CD8-positive, alpha-beta memory T cell (primary cell): ENCODE data around the gene ANGPTL4. TPM values are rescaled to one million over a fixed set of nuclear protein-coding genes. Genes with fewer than 3 reads are reported as not detected.

Source experiments
- CTCF ChIA-PET: fragments of 350-600 bp; sonication (Branson Sonifier 250); formaldehyde crosslinking; loops from one replicate; lab custom pipeline; 2021; ENCODE audit warnings: antibody characterized with exemption; lab: Charles Lee
- POLR2A ChIA-PET: fragments of 350-600 bp; sonication (Branson Sonifier 250); formaldehyde crosslinking; loops from one replicate; lab custom pipeline; 2021; ENCODE audit warnings: antibody characterized with exemption; lab: Charles Lee
- DNase-seq, 5 donors: peaks; one replicate each; pipeline versions ENCODE4 v3.0.0 to v3.0.0-alpha.2; 2020 to 2022; ENCODE audit warnings: mixed read lengths in 1 of 5
- H3K27ac ChIP-seq: one replicate; pipeline ENCODE4 v1.7.0; 2013; ENCODE audit warnings: low read depth, mild to moderate bottlenecking, low read length, moderate library complexity
- H3K27me3 ChIP-seq: 2 replicates; pipeline ENCODE4 v1.7.0; 2013; ENCODE audit warnings: low read length, mild to moderate bottlenecking; ENCODE audit not compliant: insufficient read depth, poor library complexity, severe bottlenecking
- H3K36me3 ChIP-seq: 2 replicates; pipeline ENCODE4 v1.7.0; 2013; ENCODE audit warnings: mild to moderate bottlenecking, low read length, moderate library complexity; ENCODE audit not compliant: insufficient read depth
- H3K4me1 ChIP-seq: 2 replicates; pipeline ENCODE4 v1.7.0; 2013; ENCODE audit warnings: mild to moderate bottlenecking, low read length, moderate library complexity; ENCODE audit not compliant: insufficient read depth
- H3K4me3 ChIP-seq: 2 replicates; pipeline ENCODE4 v1.7.0; 2013; ENCODE audit warnings: mild to moderate bottlenecking, low read length
- H3K9me3 ChIP-seq: 2 replicates; pipeline ENCODE4 v1.7.0; 2013; ENCODE audit warnings: mild to moderate bottlenecking, low read length
- H3K27ac Mint-ChIP-seq, 8 donors: one replicate each; pipeline ENCODE4 v1.8.0; 2020 to 2021; ENCODE audit warnings: mixed read lengths in 8 of 8, mild to moderate bottlenecking in 6 of 8, inconsistent platforms in 3 of 8, moderate library complexity in 3 of 8
- H3K27me3 Mint-ChIP-seq, 2 donors: one replicate each; pipeline ENCODE4 v1.8.0; 2020 to 2021; ENCODE audit warnings: mixed read lengths in 2 of 2, mild to moderate bottlenecking in 1 of 2, moderate library complexity in 1 of 2
- H3K36me3 Mint-ChIP-seq, 3 donors: one replicate each; pipeline ENCODE4 v1.8.0; 2020 to 2021; ENCODE audit warnings: mixed read lengths in 3 of 3, inconsistent platforms in 1 of 3, mild to moderate bottlenecking in 1 of 3
- H3K4me1 Mint-ChIP-seq, 3 donors: one replicate each; pipeline ENCODE4 v1.8.0; 2020 to 2021; ENCODE audit warnings: mixed read lengths in 3 of 3, inconsistent platforms in 1 of 3, mild to moderate bottlenecking in 1 of 3
- H3K4me3 Mint-ChIP-seq, 7 donors: one replicate each; pipeline ENCODE4 v1.8.0; 2020 to 2021; ENCODE audit warnings: mixed read lengths in 7 of 7, mild to moderate bottlenecking in 6 of 7, moderate library complexity in 4 of 7, inconsistent platforms in 2 of 7
- H3K9me3 Mint-ChIP-seq, 5 donors: one replicate each; pipeline ENCODE4 v1.8.0; 2020 to 2022; ENCODE audit warnings: mixed read lengths in 5 of 5, mild to moderate bottlenecking in 3 of 5, moderate library complexity in 2 of 5, inconsistent platforms in 1 of 5
- polyA plus RNA-seq: library from polyadenylated mRNA; unstranded; fragments of 300-500 nt; fragmentation: Illumina TruSeq; gene quantifications from one replicate; pipeline ENCODE4 v1.2.3, GENCODE V29; 2021
- total RNA-seq, 2 experiments: library from RNA; stranded (reverse); gene quantifications; one replicate each; pipeline ENCODE4 v1.2.3, GENCODE V29; 2021

The ANGPTL4 gene
- total and polyA plus RNA-seq, 3 experiments from 2014 or later = 0.28 TPM; not detected in 2

DNA sequence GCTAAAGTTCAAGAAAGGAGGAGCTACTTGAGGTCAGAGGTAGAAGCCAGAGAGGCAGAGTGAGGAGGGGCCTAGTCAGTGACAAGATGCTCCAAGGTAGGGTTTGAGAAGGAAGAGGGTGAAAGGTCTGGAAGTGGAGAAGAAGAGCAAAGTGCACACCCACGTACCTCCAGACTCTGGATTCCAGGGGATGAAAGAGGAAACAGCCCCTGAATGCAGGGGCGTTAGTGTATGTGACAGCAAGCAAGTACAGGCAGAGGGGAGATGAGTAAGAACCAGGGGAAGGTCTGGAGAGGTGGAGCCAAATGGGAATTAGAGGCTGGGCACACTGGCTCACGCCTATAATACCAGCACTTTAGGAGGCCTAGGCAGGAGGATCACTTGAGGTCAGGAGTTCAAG is 34.0 kb upstream of the ANGPTL4 start:
- Histone ChIP-seq H3K4me3 (no peak overlapping the region), H3K27ac (no peak overlapping the region), H3K4me1 (peaks cover 7% of the 10 kb centered on the region), H3K36me3 (no peaks in the 10 kb centered on the region), H3K9me3 (no peaks in the 10 kb centered on the region), H3K27me3 (peaks cover 6% of the 10 kb centered on the region)
- Mint-ChIP-seq H3K27me3 (no peaks in the 10 kb centered on the region), H3K27ac (peak overlapping the region in 1 of 8 donors; percentile 76), H3K9me3 (no peaks in the 10 kb centered on the region), H3K4me1 (peaks cover 0 to 4% (median 0%) of the 10 kb centered on the region in 3 donors), H3K4me3 (no peak overlapping the region), H3K36me3 (peaks cover 0 to 2% (median 0%) of the 10 kb centered on the region in 3 donors)
- POLR2A ChIA-PET = no interaction called here
- CTCF ChIA-PET = interaction anchor here (0.8 kb wide), 1 partner anchor 24 kb away, joined by 3 read pairs; no protein-coding TSS in a partner anchor
- DNase-seq = no peak

DNA sequence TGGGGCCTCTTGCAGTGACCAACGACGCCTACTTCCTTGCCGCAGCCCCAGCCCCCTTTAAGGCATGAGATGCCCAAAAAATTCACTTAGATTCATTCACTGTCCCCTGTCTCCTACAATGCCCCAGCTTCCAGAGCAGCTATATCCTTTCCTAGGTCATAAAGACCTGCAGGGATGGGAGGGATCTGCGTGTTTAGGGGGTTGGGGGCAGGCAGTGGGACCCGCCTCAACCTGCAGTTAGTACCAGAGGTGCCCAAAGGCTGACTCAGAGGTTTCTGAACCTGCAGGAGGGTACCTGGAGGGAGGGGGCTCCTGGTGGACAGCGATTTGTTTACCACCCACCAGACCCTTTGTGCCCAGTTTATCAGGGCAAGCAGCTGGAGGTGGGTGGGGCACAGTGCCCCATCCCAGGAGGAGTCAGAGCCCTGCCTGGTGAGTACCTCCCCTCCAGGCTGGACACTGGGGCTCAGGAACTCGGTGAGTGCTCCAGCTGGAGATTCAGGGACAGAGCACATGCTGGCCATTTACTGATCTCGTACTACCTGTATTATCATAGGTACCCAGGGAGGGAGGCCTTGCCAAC is 32.6 kb upstream of the ANGPTL4 start:
- DNase-seq = no peak
- H3K9me3 Mint-ChIP-seq = no peaks in the 10 kb centered on the region
- peaks cover 5 to 7% of the 10 kb centered on the region in 2 donors for H3K27me3 Mint-ChIP-seq
- H3K36me3 Mint-ChIP-seq = no peaks in the 10 kb centered on the region
- H3K27me3 ChIP-seq = peaks cover 6% of the 10 kb centered on the region
- peaks cover 7% of the 10 kb centered on the region for H3K4me1 ChIP-seq
- ChIA-PET POLR2A (no interaction called here), CTCF (no interaction called here)
- H3K9me3 ChIP-seq = no peaks in the 10 kb centered on the region
- H3K27ac ChIP-seq = no peak overlapping the region
- H3K4me3 ChIP-seq = no peak overlapping the region
- no peak overlapping the region for H3K27ac Mint-ChIP-seq
- no peaks in the 10 kb centered on the region for H3K36me3 ChIP-seq
- H3K4me1 Mint-ChIP-seq = peaks cover 3 to 9% (median 6%) of the 10 kb centered on the region in 3 donors
- H3K4me3 Mint-ChIP-seq = peak overlapping the region in 1 of 7 donors; percentile 13

DNA sequence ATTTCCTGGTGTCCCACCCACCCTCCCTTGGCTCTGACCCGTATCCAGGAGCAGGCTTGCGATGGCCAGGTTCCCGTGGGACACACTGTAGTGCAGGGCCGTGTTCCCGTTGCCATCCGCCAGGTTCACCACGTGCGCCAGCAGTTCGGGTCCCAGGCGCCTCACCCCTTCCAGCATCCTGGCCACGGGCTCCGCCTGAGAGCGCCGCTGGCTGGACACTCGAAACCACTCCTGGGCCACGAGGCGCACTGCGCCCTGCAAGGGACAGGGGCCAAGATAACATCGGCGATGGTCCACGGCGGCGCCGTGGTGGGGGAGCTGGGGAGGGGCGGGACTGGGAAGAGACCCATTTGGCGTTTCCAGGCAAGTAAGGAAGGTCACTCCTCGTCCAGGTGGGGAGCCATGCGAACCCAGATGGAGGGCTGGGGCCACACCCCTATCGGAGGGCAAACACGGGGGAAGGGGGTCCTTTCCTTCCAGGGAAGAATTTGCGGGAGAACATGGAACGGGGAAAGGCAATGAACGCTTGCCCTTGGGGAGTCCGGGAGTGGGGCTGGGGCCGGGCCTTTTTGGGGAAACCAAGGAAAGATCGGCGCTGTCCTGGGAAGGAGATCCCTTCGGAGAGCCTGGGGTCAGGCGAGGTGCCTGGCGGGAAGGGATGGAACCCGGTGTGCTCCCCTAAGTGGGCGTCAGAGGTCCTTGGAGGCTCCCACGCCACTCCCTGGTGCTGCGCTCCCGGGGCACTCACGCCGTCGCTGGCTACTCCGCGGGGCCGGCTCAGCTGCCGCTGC is 30.8 kb upstream of the ANGPTL4 start:
- H3K4me1 Mint-ChIP-seq = peaks cover 3 to 9% (median 6%) of the 10 kb centered on the region in 3 donors
- Histone ChIP-seq H3K27me3 (peaks cover 6% of the 10 kb centered on the region), H3K4me3 (no peak overlapping the region), H3K27ac (no peak overlapping the region), H3K9me3 (no peaks in the 10 kb centered on the region), H3K4me1 (peaks cover 7% of the 10 kb centered on the region), H3K36me3 (no peaks in the 10 kb centered on the region)
- CTCF ChIA-PET = no interaction called here
- H3K4me3 Mint-ChIP-seq = peak overlapping the region in 2 of 7 donors; percentile 11 to 41
- POLR2A ChIA-PET = no interaction called here
- no peak overlapping the region for H3K27ac Mint-ChIP-seq
- H3K27me3 Mint-ChIP-seq = peaks cover 10 to 15% of the 10 kb centered on the region in 2 donors
- DNase-seq = no peak
- H3K36me3 Mint-ChIP-seq = no peaks in the 10 kb centered on the region
- H3K9me3 Mint-ChIP-seq = no peaks in the 10 kb centered on the region

DNA sequence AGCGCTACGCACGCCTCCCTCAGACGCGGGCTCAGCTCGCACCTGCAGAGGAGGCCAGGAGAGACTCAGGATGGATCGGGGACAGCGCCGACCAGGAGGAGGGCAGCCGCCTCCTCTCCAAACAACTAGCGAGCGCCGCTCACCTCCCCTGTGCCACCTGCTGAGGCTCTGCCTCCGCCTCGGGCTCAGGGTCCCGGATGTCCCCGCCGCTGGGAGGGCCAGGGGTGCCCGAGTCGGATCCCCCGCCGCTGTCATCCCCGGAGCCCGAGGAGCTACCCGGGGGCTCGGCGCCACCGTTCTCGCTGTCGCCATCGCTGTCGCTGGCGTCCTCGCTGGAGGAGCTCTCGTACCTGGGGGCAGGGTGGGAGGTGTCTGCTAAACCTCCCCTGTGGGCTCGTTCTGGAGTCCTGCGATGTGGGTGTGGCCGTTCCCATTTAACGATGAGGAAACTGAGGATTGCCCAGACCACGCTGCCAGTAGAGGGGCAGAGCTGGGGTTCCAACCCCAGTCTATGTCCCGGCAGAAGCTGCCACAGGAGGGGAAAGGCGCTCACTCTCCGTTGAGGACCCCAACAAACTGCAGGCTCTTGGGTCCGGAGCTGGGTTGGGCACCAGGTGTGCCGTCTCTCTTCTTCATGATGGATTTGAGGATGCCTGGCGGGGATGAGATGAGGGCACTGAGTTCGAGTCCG is 30.0 kb upstream of the ANGPTL4 start:
- peaks cover 0 to under 1% (median 0%) of the 10 kb centered on the region in 3 donors for H3K36me3 Mint-ChIP-seq
- peaks cover 7% of the 10 kb centered on the region for H3K4me1 ChIP-seq
- H3K27me3 Mint-ChIP-seq = peaks cover 10 to 19% of the 10 kb centered on the region in 2 donors
- no peaks in the 10 kb centered on the region for H3K9me3 Mint-ChIP-seq
- CTCF ChIA-PET = interaction anchor here (1.2 to 1.4 kb wide), 3 partner anchors 13 to 21 kb away, joined by 3 to 5 read pairs (median 5); partner anchors contain the start of genes NDUFA7 and RPS28
- peaks cover 6% of the 10 kb centered on the region for H3K27me3 ChIP-seq
- H3K27ac ChIP-seq = no peak overlapping the region
- no peak overlapping the region for H3K4me3 ChIP-seq
- H3K9me3 ChIP-seq = no peaks in the 10 kb centered on the region
- H3K4me1 Mint-ChIP-seq = peaks cover 4 to 9% (median 8%) of the 10 kb centered on the region in 3 donors
- no peaks in the 10 kb centered on the region for H3K36me3 ChIP-seq
- peak overlapping the region in 1 of 7 donors; percentile 28 for H3K4me3 Mint-ChIP-seq
- no peak for DNase-seq
- POLR2A ChIA-PET = no interaction called here
- H3K27ac Mint-ChIP-seq = no peak overlapping the region

DNA sequence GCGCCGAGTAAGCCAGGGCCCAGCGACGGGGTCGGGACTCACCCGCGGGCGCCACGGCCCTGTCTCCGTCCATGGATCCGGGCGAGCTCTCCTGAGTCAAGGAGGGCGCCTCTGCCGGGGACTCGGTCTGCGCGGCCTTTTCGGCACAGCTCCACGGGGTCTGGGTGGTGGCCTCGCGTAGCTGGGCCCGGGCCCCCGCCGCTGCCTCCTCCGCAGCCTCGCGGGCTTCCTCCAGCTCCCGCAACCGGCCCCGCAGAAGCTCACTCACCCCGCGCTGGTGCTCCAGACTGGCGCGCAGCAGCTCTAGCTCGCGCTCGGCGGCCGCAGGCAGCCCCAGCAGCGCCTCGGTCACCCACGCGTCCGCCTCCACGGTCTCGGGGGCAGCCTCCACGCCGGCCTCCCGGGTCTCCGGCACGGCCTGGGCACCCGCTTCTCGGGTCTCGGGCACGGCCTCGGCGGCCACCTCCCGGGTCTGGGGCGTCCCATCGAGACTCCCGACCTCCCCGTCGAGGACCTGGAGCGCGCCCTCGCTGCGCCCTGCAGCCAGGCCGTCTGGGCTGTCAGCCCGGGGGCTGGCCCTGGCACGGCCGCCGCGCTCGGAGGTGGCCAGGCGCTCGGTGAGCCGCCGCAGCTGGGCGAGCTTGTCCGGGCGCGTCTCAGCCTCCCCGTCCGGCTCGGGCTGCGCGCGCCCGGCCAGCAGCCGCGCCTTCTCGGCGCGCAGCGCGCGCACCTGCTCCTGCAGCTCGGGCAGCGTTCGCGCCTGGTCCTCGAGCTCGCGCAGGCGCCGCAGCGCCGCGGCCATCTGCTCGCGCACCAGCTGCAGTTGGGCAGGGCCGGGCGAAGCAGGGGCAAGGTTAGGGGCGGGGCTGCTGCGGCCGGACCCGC is 29.3 kb upstream of the ANGPTL4 start:
- H3K27me3 Mint-ChIP-seq = peaks cover 10 to 22% of the 10 kb centered on the region in 2 donors
- Histone ChIP-seq H3K4me3 (no peak overlapping the region), H3K9me3 (no peaks in the 10 kb centered on the region), H3K36me3 (no peaks in the 10 kb centered on the region), H3K4me1 (peaks cover 7% of the 10 kb centered on the region), H3K27me3 (peaks cover 6% of the 10 kb centered on the region), H3K27ac (no peak overlapping the region)
- H3K4me1 Mint-ChIP-seq = peaks cover 5 to 10% (median 9%) of the 10 kb centered on the region in 3 donors
- DNase-seq = peak in 1 of 5 donors; percentile 20
- H3K36me3 Mint-ChIP-seq = peaks cover 0 to 2% (median 0%) of the 10 kb centered on the region in 3 donors
- peak overlapping the region in 1 of 7 donors; percentile 28 for H3K4me3 Mint-ChIP-seq
- no peaks in the 10 kb centered on the region for H3K9me3 Mint-ChIP-seq
- ChIA-PET CTCF (interaction anchor here (1.2 to 1.4 kb wide), 3 partner anchors 13 to 20 kb away, joined by 3 to 5 read pairs (median 5); partner anchors contain the start of genes NDUFA7 and RPS28), POLR2A (interaction anchor here (1.1 kb wide), 1 partner anchor 10 kb away, joined by 3 read pairs; no protein-coding TSS in a partner anchor)
- no peak overlapping the region for H3K27ac Mint-ChIP-seq

DNA sequence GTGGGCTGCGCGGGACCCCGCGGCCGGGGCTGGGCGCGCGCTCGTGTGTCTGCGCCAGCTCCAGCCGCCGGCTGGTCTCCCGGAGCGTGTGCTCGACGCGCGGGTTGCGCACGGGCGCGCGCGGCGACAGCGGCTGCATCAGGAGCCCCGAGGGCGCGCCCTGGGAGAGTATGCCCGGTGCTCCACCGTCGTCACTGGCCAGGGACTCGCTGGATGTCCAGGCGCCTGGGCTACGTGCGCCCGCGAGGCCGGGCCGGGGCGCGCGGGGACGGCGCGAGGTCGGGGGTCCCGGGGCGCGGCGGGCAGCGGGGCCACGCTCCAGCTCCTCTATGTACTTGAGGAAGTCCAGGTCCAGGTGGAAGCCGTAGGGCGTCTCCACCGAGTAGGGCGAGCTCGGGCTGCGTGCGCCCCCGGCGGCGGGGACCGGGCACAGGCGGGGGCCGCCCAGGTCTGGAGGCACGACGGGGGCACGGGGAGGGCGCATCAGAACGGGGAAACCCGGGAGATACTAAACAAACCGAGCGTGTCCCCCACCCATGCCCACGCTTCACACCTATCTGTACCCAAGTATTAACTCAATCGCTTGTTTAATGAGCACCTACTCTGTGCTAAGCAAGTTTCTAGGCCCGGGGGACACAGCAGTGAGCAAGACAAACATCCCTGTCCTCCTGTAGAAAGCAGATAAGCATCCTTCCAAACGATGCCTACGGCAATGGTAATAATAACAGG is 28.4 kb upstream of the ANGPTL4 start:
- Mint-ChIP-seq H3K27me3 (peaks cover 12 to 22% of the 10 kb centered on the region in 2 donors), H3K27ac (peak overlapping the region in 1 of 8 donors; percentile 28), H3K4me3 (peak overlapping the region in 5 of 7 donors; percentile 52 to 69 (median 68)), H3K36me3 (peaks cover 0 to 2% (median 0%) of the 10 kb centered on the region in 3 donors), H3K9me3 (no peaks in the 10 kb centered on the region), H3K4me1 (peaks cover 5 to 10% (median 9%) of the 10 kb centered on the region in 3 donors)
- peaks cover 7% of the 10 kb centered on the region for H3K4me1 ChIP-seq
- POLR2A ChIA-PET = interaction anchor here (1.1 kb wide), 1 partner anchor 11 kb away, joined by 3 read pairs; no protein-coding TSS in a partner anchor
- peak in 1 of 5 donors; percentile 20 for DNase-seq
- H3K27ac ChIP-seq = no peak overlapping the region
- peaks cover 6% of the 10 kb centered on the region for H3K27me3 ChIP-seq
- CTCF ChIA-PET = interaction anchor here (1.0 to 1.4 kb wide), 4 partner anchors 14 to 246 kb away, joined by 3 to 5 read pairs (median 3); partner anchors contain the start of genes NDUFA7 and RPS28
- H3K4me3 ChIP-seq = no peak overlapping the region
- H3K36me3 ChIP-seq = no peaks in the 10 kb centered on the region
- H3K9me3 ChIP-seq = no peaks in the 10 kb centered on the region
